ENCODE results near the gene FAM83F.

FAM83F gene

GRCh38 chr22:40076702-40077645, 82.2 kb downstream of the FAM83F start:
- DNase-seq = no peak

- no peak for DNase-seq
These were observed 82.9 kb downstream of the FAM83F start for GRCh38 chr22:40077646-40078016.

- no peak for DNase-seq
These were observed 86.9 kb downstream of the FAM83F start for GRCh38 chr22:40081662-40082061.

- DNase-seq = no peak
These were observed 87.4 kb downstream of the FAM83F start for GRCh38 chr22:40082184-40082583.

- DNase-seq = no peak
These were observed 89.0 kb downstream of the FAM83F start for GRCh38 chr22:40083794-40084193.

GRCh38 chr22:40084246-40084645, 89.5 kb downstream of the FAM83F start:
- no peak for DNase-seq

- DNase-seq = no peak
These were observed 94.1 kb downstream of the FAM83F start for GRCh38 chr22:40088818-40089217.

Measured in NCI-H187 treated with DMSO at 0.1 percent for 48 hours (cell line).